ENCODE results near the gene RCOR2. TPM values are rescaled to one million over a fixed set of nuclear protein-coding genes. Genes with fewer than 3 reads are reported as not detected.
"Not testable (repeated sequence)": the region's sequence is repeated elsewhere in the genome, so short reads cannot be mapped to it uniquely, and the experiment has no call there.

The RCOR2 gene
- total RNA-seq, 1 donor from 2014 or later = 2.1 TPM

- no peak for DNase-seq
These were observed 39.2 kb downstream of the RCOR2 start for GRCh38 chr11:63877658-63878241.

DNA sequence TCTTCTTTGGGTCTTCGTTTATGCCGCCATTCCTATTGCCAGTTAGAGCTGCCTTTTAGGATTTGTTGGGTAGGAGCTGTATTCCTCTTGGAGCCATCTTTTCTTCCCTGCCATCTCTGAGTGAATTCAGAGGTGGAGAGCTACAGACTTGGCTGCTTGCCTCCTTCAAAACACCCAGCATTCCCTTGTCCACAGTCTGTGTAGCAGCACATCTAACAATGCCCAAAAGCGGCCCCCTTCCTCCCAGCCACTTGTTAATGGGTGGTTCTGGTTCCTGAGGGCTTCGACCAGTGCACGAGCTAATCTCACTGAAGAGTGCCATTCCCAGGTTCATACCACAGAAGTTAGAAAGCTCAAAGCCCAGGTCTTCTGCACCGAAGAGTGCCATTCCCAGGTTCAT, 40.3 kb downstream of the RCOR2 start:
- no peak for DNase-seq

- DNase-seq = no peak
These were observed 41.4 kb downstream of the RCOR2 start for GRCh38 chr11:63875506-63876065.

- no peak for DNase-seq
These were observed 42.5 kb downstream of the RCOR2 start for GRCh38 chr11:63874511-63874910.

DNA sequence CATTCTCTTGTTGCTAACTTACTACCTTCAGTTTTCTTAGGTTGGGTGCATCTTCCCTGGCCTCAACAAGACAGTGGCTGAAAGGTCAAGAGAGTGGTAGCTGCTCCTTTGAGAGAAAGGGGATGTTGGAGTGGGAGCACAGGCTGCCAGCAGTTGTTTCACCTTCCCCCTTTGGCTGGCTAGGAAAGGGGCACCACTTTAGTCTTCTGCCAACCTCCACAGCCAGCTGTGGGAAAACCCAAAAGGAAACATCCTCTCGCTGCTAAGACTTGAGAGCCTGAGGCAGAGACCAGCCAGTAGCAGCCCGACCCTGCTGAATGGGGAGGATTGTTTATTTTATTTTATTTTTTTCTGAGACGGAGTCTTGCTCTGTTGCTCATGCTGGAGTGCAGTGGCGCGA, 43.7 kb downstream of the RCOR2 start:
- no peak for DNase-seq

DNA sequence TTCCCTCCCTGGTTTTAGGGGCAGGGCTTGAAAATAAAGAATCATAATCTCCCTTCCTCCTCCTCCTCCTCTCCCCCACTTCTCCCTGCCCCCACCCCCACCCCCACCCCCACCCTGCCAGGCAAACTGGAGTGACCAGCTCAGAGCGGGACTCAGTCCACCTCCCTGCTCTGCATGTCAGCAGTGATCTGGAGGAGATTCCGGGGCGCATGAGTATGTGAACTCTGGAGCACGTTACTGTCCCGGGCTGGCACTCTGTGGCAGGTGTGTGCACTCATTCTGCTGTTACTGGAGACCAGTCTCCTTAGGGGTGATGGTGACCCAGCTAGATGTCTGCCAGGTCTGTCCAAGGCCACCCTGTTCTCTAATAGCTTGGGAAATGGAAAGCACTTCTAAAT, 44.2 kb downstream of the RCOR2 start:
- no peak for DNase-seq

- DNase-seq = peak; percentile 22
These were observed 44.8 kb downstream of the RCOR2 start for GRCh38 chr11:63871962-63872799.

DNA sequence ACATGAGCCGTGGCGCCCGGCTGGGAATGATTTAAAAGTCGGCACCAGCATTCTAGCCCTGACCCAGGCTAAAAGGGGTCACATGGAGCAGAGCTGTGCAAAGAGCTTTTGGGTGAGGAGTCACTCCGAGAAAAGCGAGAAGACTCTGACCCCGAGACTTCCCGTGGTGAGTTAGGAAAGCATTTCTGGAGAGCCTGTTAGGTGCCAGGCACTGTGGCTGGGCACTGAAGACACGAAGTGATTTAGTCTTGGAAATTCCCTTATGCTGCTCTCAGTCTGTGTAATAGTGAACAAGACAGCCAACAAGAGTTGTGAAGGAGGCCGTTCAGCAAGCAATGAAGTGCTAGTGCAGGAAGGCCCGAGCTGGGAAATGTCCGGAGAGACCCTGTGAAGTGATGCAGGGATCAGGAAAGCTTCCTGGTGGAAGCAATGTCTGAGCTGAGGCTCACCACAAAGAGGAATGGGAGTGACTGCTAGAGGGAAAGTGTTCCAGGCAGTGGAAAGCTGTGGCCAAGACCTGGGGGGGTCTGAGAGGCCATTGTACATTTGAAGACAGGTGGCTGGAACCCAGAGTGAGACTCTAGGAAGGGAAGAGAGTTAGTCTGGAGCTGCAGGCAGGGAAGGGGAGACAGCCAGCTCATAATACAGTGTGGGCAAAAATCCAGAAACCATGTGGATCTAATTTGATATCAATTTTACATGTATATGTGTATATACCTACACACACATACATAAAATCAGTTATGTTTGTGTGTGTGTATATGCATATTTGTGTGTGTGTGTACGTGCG, 46.4 kb downstream of the RCOR2 start:
- DNase-seq = no peak

DNA sequence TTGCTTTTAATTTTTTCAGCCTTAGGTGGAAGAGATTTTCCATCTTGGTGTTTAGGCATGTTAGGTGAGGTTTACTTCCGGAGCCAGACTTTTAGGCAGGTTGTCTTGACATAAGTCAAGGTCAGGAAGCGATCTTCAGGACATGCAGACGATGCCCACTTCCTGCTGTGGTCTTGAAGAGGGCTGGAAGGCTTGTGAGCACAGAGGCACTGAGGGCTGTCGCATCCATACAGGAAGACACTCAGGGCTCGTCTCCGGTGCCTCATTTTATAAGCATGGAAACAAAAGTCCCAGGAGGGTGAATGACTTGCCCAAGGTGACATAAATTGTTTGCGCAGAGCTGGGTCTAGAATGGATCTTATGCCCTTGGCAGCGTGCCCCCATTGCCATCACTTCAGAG, 47.3 kb downstream of the RCOR2 start:
- DNase-seq = no peak

DNA sequence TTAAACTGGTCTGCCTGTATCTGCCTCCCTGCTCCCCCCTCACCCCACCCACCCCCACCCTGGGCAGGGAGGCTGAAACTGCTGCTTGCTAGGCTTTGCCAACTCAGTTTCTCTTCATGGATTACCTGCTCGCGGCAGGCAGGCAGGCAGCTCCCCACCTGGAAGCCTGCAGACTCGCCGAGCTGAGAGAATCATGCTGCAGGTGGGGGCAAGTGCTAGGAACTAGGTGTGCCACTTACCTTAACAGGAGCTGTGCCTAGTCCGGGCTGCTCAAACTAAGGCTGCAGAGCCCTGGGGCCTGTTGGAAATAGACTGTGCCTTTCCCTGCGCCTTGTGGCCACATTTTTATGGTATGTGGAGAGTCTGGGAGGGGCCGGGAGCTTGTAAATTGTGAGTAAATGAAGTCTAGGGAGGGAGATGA, 47.8 kb downstream of the RCOR2 start:
- DNase-seq = no peak

DNA sequence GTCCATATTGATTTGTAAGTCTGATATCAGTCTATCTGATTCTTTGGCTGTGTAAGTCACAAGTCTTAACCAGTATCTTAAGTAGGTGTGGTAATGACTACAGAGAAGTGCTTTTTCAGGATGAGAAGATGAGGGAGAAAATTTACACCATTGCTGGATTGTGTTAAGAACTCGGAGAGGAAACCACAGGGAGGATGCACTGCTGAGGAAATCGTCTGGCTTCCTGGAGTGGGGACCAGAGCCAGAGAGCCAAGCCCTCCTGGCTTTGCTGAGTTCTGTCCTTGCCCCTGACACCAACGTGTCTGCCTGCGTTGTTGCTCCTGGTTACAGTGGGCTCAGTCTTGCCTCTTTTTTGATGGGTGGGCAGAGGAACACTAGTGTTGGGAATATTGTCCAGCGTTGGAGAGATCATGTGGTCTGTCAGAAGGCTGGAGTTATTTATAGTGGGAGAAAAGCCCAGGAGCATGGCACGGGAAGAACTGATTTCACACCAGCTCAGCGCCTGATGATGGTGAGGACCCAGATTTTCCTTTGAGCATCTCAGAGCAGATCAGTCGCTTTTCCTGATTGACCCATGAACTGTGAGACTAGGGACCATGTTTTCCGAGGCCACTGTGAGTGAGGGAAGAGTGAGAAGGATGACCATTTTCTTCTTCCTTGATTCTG, 48.4 kb downstream of the RCOR2 start:
- DNase-seq = no peak

DNA sequence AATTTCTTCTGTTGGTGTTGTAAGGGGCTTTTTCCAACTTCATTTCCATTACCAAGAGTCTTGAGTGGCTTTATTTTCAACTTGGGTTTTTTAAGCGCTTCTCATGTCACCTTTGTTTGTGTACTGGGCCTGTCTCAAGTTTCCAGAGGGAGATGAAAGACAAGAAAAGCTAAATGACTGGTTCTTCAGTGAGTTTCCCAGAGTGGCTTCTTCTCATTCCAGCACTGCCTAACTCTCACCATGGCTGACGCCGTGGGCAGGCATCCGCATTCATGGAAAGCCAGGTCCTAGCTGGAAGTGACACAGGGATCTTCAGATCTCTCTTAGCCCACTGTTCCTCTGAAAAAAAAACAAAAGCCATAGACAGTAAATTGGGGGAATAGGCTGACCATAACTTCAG, 49.5 kb downstream of the RCOR2 start:
- no peak for DNase-seq

GRCh38 chr11:63866211-63866610, 50.8 kb downstream of the RCOR2 start:
- no peak for DNase-seq

DNA sequence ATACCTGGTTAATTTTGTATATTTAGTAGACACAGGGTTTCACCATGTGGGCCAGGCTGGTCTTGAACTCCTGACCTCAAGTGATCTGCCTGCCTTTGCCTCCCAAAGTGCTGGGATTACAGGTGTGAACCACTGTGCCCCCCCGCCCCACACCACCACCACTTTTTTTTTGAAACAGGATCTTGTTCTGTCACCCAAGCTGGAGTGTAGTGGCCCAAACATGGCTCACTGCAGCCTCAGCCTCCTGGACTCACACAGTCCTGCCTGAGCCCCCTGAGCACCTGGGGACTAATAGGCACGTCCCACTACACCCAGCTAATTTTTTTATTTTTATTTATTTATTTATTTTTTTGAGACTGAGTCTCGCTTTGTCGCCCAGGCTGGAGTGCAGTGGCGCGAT, 53.3 kb downstream of the RCOR2 start:
- DNase-seq = not testable (repeated sequence)

GRCh38 chr11:63862923-63863322, 54.0 kb downstream of the RCOR2 start:
- no peak for DNase-seq

Small RNAs within 50 kb of the gene (small RNA-seq; reads per million reads assigned to genes)
- not detected for gene RNU6-1306P (ENCODE audit: low replicate concordance)

Other genes with a start within 250 kb of the RCOR2 start
- 67.1 TPM for gene ATL3, start 245.8 kb downstream of the RCOR2 start, total RNA-seq
- gene RTN3, start 235.7 kb downstream of the RCOR2 start, total RNA-seq = 60.0 TPM
- gene ZFTA, start 148.4 kb downstream of the RCOR2 start, total RNA-seq = 12.8 TPM
- 5.3 TPM for gene SPINDOC, start 103.7 kb downstream of the RCOR2 start, total RNA-seq
- 16.9 TPM for gene MARK2, start 78.1 kb downstream of the RCOR2 start, total RNA-seq
- 7.7 TPM for gene NAA40, start 21.8 kb upstream of the RCOR2 start, total RNA-seq
- 218 TPM for gene COX8A, start 57.5 kb upstream of the RCOR2 start, total RNA-seq
- gene OTUB1, start 69.3 kb upstream of the RCOR2 start, total RNA-seq = 29.2 TPM
- 1.6 TPM for gene FLRT1, start 118.8 kb upstream of the RCOR2 start, total RNA-seq
- gene MACROD1, start 248.9 kb upstream of the RCOR2 start, total RNA-seq = 23.1 TPM